VCaP (cell line): Measurements from ENCODE around the gene PTPRT.

ENCODE experiments used
- H3K27ac ChIP-seq: fragments of 450-650 bp; 2 replicates; pipeline ENCODE4 v1.5.1; 2017
- CTCF ChIP-seq: fragments of 450-650 bp; conservative IDR thresholded peaks from 2 replicates; pipeline ENCODE4 v1.5.1; 2017; ENCODE audit warnings: mild to moderate bottlenecking, moderate library complexity

The PTPRT gene

GRCh38 chr20:43068482-43068881, 121.2 kb downstream of the PTPRT start:
- no peak overlapping the region for H3K27ac ChIP-seq
- TF ChIP-seq CTCF: no peak

- no peak overlapping the region for H3K27ac ChIP-seq
- no peak for TF ChIP-seq CTCF
These were observed 123.6 kb downstream of the PTPRT start for GRCh38 chr20:43066125-43066524.

GRCh38 chr20:43065299-43065698, 124.4 kb downstream of the PTPRT start:
- TF ChIP-seq CTCF: no peak
- H3K27ac ChIP-seq: no peak overlapping the region

GRCh38 chr20:43058077-43058476, 131.6 kb downstream of the PTPRT start:
- no peak overlapping the region for H3K27ac ChIP-seq

GRCh38 chr20:43057317-43057716, 132.4 kb downstream of the PTPRT start:
- TF ChIP-seq CTCF: no peak
- H3K27ac ChIP-seq: no peak overlapping the region

More at GRCh38 chr20:43058077-43058476, 131.6 kb downstream of the PTPRT start:
- TF ChIP-seq CTCF: no peak

GRCh38 chr20:43055181-43055884, 134.4 kb downstream of the PTPRT start:
- no peak for TF ChIP-seq CTCF
- peak overlapping the region; percentile 31 for H3K27ac ChIP-seq

GRCh38 chr20:43052532-43052931, 137.2 kb downstream of the PTPRT start:
- no peak for TF ChIP-seq CTCF

More at GRCh38 chr20:43052532-43052931, 137.2 kb downstream of the PTPRT start:
- H3K27ac ChIP-seq: no peak overlapping the region
